Activated T-helper 2 cell treated with anti-CD3 and anti-CD28 coated beads, Interferon-gamma antibody, Interleukin-2, Interleukin-4, amounts not matched to agents 10 μg/mL and 5 μg/mL and 100 μg/mL, durations not matched to agents 14 hours and 24 hours and 36 hours (primary cell): ENCODE measurements around the gene VSTM2L. TPM values are rescaled to one million over a fixed set of nuclear protein-coding genes. Genes with fewer than 3 reads are reported as not detected.

ENCODE experiments used
- DNase-seq: peaks from one replicate; pipeline ENCODE4 v3.0.0; 2021; ENCODE audit warnings: low spot score
- H3K27ac Mint-ChIP-seq: one replicate; pipeline ENCODE4 v1.8.0; 2021; ENCODE audit warnings: mixed read lengths
- H3K27me3 Mint-ChIP-seq: one replicate; pipeline ENCODE4 v1.8.0; 2021; ENCODE audit warnings: low read depth, mixed read lengths
- H3K36me3 Mint-ChIP-seq: one replicate; pipeline ENCODE4 v1.8.0; 2021; ENCODE audit warnings: low read depth, mixed read lengths
- H3K4me1 Mint-ChIP-seq: one replicate; pipeline ENCODE4 v1.8.0; 2021; ENCODE audit warnings: low read depth, mixed read lengths
- H3K4me3 Mint-ChIP-seq: one replicate; pipeline ENCODE4 v1.8.0; 2021; ENCODE audit warnings: low read depth, mild to moderate bottlenecking, moderate library complexity, mixed read lengths
- H3K9me3 Mint-ChIP-seq: one replicate; pipeline ENCODE4 v1.8.0; 2021; ENCODE audit warnings: mixed read lengths
- intact Hi-C: fragments of 100-400 bp; cut with micrococcal nuclease; formaldehyde crosslinking; loops from one replicate; pipeline ENCODE4 v1.15.1; 2023
- total RNA-seq: library from RNA; stranded (reverse); gene quantifications from 2 replicates; pipeline ENCODE4 v1.2.3, GENCODE V29; 2022

The VSTM2L gene
- total RNA-seq, 1 donor from 2014 or later: 0.23 TPM

DNA sequence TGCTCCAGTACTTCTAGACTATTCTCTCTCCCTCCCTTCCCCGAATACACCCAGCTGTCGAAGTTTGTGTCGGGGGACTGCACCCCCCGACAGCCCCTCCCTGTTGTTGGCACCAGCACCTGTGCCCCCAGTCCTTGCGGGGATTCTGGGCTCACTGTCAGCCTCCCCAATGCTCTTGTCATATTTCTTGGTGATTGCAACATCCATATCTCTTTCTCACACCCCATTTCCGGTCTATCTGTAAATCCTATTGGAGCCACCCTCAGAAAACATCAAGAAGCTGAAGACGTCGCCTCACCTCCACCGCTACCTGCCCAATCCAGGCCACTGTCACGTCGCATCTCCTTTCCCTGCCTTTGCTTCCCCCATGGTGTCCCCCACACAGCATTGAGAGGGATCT, 32.6 kb upstream of the VSTM2L start:
- H3K36me3 Mint-ChIP-seq: peaks cover 7% of the 10 kb centered on the region
- H3K27ac Mint-ChIP-seq: no peak overlapping the region
- no peak overlapping the region for H3K4me3 Mint-ChIP-seq
- no peaks in the 10 kb centered on the region for H3K4me1 Mint-ChIP-seq
- intact Hi-C loops: no loop called here
- no peak for DNase-seq
- no peaks in the 10 kb centered on the region for H3K9me3 Mint-ChIP-seq
- no peaks in the 10 kb centered on the region for H3K27me3 Mint-ChIP-seq

GRCh38 chr20:37871751-37872150, 31.2 kb upstream of the VSTM2L start:
- Mint-ChIP-seq H3K4me3 (no peak overlapping the region), H3K9me3 (no peaks in the 10 kb centered on the region), H3K27ac (no peak overlapping the region), H3K27me3 (no peaks in the 10 kb centered on the region), H3K4me1 (no peaks in the 10 kb centered on the region), H3K36me3 (peaks cover 7% of the 10 kb centered on the region)
- DNase-seq: no peak
- intact Hi-C loops: no loop called here

GRCh38 chr20:37872161-37872560, 30.8 kb upstream of the VSTM2L start:
- no peak for DNase-seq
- intact Hi-C loops: no loop called here
- Mint-ChIP-seq H3K36me3 (peaks cover 7% of the 10 kb centered on the region), H3K4me3 (no peak overlapping the region), H3K27me3 (no peaks in the 10 kb centered on the region), H3K4me1 (no peaks in the 10 kb centered on the region), H3K27ac (no peak overlapping the region), H3K9me3 (no peaks in the 10 kb centered on the region)

DNA sequence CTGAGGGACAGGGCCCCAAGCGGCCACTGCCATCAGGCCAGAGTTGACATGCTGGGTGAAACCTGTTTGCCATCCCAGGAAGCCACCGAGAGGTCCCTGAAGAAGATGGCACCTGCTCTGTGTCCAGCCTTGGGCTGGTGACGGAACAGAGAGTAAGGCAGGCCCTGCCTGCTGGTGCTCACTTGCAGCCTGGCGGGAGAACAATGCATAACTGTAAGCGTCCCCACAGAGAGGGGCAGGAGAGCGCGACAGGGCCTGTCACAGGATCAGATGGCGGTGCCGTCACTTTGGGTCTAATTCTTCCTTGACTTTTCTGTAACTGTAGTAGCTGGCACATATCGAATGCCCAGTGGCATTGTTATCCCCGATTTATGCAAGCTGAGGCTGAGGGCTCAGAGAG, 29.0 kb upstream of the VSTM2L start:
- Mint-ChIP-seq H3K4me1 (no peaks in the 10 kb centered on the region), H3K27me3 (no peaks in the 10 kb centered on the region), H3K27ac (no peak overlapping the region), H3K9me3 (no peaks in the 10 kb centered on the region), H3K4me3 (no peak overlapping the region), H3K36me3 (peaks cover 7% of the 10 kb centered on the region)
- intact Hi-C loops: no loop called here
- no peak for DNase-seq

DNA sequence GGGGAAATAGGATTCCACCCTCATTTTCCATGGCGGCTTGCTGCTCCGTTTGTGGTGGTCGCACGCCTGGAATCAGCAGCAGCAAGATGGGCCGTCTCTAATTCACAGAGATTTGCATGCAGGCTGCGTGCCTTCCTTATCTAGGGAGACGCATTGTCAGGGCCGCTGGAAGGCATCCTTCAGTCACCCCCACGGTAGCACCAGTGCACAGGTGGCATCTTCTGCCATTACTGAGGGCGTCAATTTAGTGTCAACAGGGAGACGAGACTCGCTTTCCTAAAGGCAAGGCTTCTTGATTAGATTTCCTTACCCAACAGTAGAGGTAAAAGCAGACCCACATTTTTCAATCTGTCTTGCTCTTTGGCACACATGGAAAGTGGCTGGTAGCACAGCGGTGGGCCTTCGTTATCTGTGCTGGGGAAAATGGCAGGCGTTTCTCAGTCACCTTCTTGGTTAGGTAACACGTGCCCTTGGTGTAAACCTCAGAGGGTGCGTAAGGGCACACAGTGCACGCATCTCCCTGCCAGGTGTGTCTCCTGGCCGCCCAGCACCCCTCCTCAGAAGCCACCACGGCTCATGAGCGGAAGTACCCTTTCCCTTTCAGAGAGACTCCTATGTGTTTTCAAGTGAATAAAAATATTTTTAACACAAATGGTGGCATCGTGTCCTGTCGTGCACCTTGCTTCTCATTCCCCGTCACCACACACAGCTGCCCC, 27.3 kb upstream of the VSTM2L start:
- peaks cover 3% of the 10 kb centered on the region for H3K36me3 Mint-ChIP-seq
- H3K4me1 Mint-ChIP-seq: no peaks in the 10 kb centered on the region
- no peak overlapping the region for H3K27ac Mint-ChIP-seq
- DNase-seq: no peak
- H3K4me3 Mint-ChIP-seq: no peak overlapping the region
- H3K9me3 Mint-ChIP-seq: no peaks in the 10 kb centered on the region
- intact Hi-C loops: no loop called here
- H3K27me3 Mint-ChIP-seq: no peaks in the 10 kb centered on the region

DNA sequence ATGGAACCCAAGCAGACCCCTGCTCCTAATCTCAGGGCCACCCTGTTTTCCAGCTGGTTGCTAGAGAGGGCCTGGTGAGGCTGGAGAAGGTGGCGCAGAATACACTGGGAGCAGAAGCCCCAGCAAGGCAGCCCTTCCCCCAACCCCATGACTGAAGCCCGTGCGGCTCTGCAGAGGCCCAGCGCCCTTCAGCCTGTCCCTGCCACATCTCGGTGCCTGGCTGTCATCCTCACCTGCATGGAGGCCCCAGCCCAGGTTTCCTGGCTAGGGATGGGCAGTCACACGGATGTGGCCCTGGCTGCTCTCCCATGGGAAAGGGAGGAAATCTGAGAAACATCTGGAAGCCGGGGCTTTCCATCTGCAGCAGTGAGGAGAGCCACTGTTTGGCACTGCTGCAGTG, 26.1 kb upstream of the VSTM2L start:
- H3K27ac Mint-ChIP-seq: no peak overlapping the region
- H3K36me3 Mint-ChIP-seq: no peaks in the 10 kb centered on the region
- intact Hi-C loops: no loop called here
- no peaks in the 10 kb centered on the region for H3K4me1 Mint-ChIP-seq
- no peak for DNase-seq
- H3K27me3 Mint-ChIP-seq: no peaks in the 10 kb centered on the region
- no peaks in the 10 kb centered on the region for H3K9me3 Mint-ChIP-seq
- no peak overlapping the region for H3K4me3 Mint-ChIP-seq

DNA sequence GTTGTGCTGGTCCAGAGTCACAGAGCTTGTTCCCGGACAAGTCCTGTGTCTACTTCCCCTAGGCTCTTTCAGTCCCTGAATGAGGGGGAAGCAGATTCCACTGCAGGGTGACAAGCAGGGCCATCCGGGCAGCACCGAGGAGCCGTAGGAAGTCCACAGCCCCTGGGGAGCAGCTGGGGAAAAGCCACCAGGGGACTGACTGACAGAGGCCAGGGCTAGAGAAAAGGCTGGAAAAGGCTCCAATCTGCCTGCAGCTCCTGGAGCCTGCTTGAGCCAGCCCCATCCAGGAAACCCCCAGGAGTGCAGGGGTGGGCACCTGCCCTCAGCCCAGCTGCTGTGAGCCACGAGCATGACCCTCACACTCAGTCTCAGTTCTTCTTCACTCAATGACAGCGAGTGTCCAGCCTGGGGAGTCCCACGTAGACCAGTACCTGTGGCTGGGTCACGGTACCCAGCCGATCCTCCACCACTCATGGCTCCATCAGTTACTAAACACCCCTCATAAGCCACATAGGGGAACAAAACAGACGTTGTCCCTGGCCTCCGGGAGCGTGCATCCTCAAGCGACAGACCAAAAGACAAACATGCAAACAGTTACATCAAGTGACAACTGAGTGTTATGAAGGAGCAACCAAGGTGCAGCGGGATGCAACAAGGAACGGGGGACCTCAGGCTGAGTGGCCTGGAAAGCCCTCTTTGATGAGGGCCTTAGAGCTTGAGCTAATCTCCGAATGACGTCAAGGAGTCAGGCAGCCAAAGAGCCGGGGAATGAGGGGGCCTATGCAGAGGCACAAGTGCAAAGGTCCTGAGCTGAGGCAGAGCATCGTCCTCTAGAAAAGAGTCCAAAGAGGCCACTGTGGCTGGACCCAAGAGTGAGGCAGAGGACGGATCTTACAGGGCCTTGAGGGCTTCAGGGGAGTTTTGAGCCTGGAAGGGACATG, 24.8 kb upstream of the VSTM2L start:
- no peak for DNase-seq
- Mint-ChIP-seq H3K27ac (no peak overlapping the region), H3K36me3 (no peaks in the 10 kb centered on the region)

DNA sequence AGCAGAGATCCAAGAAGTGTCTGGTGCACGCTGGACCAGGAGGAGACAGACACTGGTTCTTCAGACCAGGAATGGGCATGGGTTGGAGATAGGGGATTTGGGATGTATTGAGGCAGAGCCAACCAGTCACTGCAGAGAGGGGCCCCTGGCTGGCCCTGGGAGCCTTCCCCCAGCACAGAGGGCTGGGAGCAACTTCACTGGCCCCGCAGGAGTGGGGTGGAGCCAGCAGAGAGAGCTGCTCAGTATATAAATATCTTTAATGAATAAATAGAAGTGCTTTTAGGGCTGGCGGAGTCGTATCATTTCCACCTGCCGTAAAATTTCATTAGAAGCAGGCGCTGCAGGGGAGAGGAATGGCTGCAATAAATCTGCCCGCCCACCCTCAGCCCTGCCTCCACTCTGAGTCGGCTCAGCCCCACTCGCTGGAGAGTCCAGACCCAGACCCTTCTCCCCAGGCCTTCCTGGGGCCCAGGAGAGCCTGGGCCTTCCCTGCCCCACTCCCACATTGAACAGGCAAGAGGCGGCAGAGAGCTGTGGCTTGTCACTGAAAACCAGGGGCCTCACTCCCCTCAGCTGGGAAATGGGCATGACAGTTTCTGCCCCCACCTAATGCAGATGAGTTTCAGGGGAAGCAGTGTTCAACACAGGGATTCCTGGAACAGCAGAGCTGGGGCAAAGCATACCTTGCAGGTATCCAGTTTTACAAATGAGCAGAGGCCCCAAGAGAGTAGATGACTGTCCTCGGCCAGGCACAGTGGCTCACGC, 23.9 kb upstream of the VSTM2L start:
- Mint-ChIP-seq H3K4me1 (no peaks in the 10 kb centered on the region), H3K4me3 (no peak overlapping the region), H3K36me3 (no peaks in the 10 kb centered on the region), H3K27ac (no peak overlapping the region), H3K9me3 (no peaks in the 10 kb centered on the region), H3K27me3 (no peaks in the 10 kb centered on the region)
- intact Hi-C loops: no loop called here
- DNase-seq: no peak

More for the DNA sequence above, 24.8 kb upstream of the VSTM2L start:
- intact Hi-C loops: no loop called here
- Mint-ChIP-seq H3K4me1 (no peaks in the 10 kb centered on the region), H3K4me3 (no peak overlapping the region), H3K9me3 (no peaks in the 10 kb centered on the region), H3K27me3 (no peaks in the 10 kb centered on the region)

- Mint-ChIP-seq H3K36me3 (no peaks in the 10 kb centered on the region), H3K27me3 (no peaks in the 10 kb centered on the region), H3K4me3 (no peak overlapping the region), H3K27ac (no peak overlapping the region), H3K4me1 (no peaks in the 10 kb centered on the region), H3K9me3 (no peaks in the 10 kb centered on the region)
- no peak for DNase-seq
- intact Hi-C loops: no loop called here
Observed at GRCh38 chr20:37879843-37880242, 23.1 kb upstream of the VSTM2L start.

DNA sequence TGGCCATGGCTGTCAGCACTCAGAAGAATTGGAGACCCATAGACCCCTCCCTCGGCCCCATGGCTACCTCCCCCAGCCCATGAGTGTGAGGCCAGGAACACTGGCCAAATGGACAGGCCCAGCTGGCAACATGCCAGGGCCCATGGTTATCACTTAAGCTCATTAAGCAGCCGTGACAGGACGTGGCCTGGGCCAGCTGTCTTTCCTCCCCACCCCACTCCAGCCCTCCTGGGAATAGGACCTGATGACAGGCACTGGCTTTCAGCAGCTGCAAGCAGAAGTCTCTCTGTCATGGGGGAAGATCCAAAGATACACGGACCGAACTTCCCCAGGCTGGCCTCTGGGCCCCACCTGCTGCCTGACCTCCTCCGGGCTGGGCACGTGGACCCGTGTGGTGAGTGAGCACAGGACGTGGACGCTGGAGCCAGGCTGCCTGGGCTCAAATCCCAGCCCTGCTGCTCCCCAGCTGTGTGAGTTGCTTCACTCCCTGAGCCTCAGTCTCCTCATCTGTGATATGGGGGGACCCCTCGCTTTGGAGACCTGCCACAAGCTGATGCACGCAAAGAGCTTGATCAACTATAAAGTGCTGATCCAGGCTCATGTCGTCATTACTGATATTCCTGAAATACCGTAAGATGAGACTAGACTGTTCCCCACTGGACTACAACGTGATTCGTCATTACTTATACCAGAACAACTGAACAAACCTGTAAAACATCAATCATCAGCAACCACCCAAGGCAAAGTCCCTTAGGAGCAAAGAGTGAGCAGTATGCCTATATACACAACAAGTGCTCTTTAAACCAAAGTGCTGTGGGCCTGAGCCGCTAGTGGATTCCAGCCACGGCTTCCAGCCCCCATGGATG, 22.0 kb upstream of the VSTM2L start:
- H3K36me3 Mint-ChIP-seq: no peaks in the 10 kb centered on the region
- H3K27me3 Mint-ChIP-seq: no peaks in the 10 kb centered on the region
- no peak for DNase-seq
- no peaks in the 10 kb centered on the region for H3K9me3 Mint-ChIP-seq
- no peaks in the 10 kb centered on the region for H3K4me1 Mint-ChIP-seq
- H3K4me3 Mint-ChIP-seq: no peak overlapping the region
- intact Hi-C loops: no loop called here
- H3K27ac Mint-ChIP-seq: no peak overlapping the region

- H3K27ac Mint-ChIP-seq: no peak overlapping the region
- no peaks in the 10 kb centered on the region for H3K27me3 Mint-ChIP-seq
- no peaks in the 10 kb centered on the region for H3K4me1 Mint-ChIP-seq
- no peaks in the 10 kb centered on the region for H3K9me3 Mint-ChIP-seq
- H3K36me3 Mint-ChIP-seq: no peaks in the 10 kb centered on the region
- no peak overlapping the region for H3K4me3 Mint-ChIP-seq
- intact Hi-C loops: no loop called here
- DNase-seq: no peak
Observed at GRCh38 chr20:37881601-37882343, 21.2 kb upstream of the VSTM2L start.
